ENCODE data around the gene GARS1.

Gene GARS1

DNA sequence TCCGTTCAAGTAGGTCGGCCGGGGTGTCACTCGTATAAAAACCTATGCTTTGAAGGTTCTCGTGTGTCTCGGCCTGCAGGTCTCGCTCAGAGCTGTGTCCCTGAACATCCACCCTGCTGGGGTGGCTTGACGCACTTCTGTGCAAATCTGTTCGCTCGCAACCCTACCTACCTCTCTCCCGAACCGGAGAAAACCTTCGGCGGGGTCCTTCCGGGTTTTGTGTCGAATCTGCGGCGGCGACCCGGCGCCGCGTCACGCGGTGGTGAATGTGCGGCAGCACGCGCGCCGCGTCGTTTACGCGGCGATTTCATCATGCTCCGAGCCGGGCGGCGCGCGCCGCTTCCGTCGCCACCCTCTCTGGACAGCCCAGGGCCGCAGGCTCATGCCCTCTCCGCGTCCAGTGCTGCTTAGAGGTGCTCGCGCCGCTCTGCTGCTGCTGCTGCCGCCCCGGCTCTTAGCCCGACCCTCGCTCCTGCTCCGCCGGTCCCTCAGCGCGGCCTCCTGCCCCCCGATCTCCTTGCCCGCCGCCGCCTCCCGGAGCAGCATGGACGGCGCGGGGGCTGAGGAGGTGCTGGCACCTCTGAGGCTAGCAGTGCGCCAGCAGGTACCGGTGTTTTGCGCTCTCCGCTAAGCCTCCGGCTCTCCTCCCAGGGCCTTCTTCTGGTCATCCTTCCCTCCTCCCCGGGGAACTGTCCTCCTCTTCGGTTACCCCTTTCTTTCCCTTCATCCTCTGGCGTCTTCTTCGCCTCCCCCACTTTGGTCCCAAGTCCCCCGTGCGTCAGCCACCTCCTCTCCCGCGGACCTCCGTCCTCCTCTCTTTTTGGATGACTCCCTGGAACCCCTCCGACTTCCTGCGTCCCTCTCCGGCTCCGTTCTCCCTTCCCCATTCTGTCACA, at the start of gene GARS1 (continued):
- TF ChIP-seq, protein P1, sequence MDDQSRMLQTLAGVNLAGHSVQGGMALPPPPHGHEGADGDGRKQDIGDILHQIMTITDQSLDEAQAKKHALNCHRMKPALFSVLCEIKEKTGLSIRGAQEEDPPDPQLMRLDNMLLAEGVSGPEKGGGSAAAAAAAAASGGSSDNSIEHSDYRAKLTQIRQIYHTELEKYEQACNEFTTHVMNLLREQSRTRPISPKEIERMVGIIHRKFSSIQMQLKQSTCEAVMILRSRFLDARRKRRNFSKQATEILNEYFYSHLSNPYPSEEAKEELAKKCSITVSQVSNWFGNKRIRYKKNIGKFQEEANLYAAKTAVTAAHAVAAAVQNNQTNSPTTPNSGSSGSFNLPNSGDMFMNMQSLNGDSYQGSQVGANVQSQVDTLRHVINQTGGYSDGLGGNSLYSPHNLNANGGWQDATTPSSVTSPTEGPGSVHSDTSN (CRISPR knock-in tag; IDR thresholded peaks at IDR 0.05) = peak; percentile 79
- TF ChIP-seq ZNF701 (tag by site-specific recombination; IDR thresholded peaks at IDR 0.05) (no peak), ZNF354C (tag by site-specific recombination; IDR thresholded peaks at IDR 0.05; ENCODE audit: borderline replicate concordance, low read depth) (no peak), OSR2 (tag by site-specific recombination; IDR thresholded peaks at IDR 0.05) (0 out of 2 replicates have a peak, but pooled peaks have one; percentile 13), ZNF223 (tag by site-specific recombination; IDR thresholded peaks at IDR 0.05) (no peak), ZNF274 (IDR thresholded peaks at IDR 0.05; ENCODE audit: low read length) (no peak), ZNF274 (tag by site-specific recombination; IDR thresholded peaks at IDR 0.05; ENCODE audit: borderline replicate concordance) (no peak), ZNF830 (tag by site-specific recombination; IDR thresholded peaks at IDR 0.05; ENCODE audit: low read depth) (no peak), ZNF777 (tag by site-specific recombination; IDR thresholded peaks at IDR 0.05; ENCODE audit: borderline replicate concordance) (peak; percentile 81; the same call in 1 of the 2 replicates), ZNF610 (tag by site-specific recombination; IDR thresholded peaks at IDR 0.05; ENCODE audit: borderline replicate concordance) (peak; percentile 72; the same call in 1 of the 2 replicates), OVOL3 (tag by site-specific recombination; IDR thresholded peaks at IDR 0.05) (peak; percentile 47; the same call in 1 of the 2 replicates), ZEB2 (tag by site-specific recombination; IDR thresholded peaks at IDR 0.05) (peak; percentile 94), ZNF292 (tag by site-specific recombination; IDR thresholded peaks at IDR 0.05; ENCODE audit: borderline replicate concordance, low read depth) (no peak), ZNF266 (tag by site-specific recombination; IDR thresholded peaks at IDR 0.05; ENCODE audit: low read depth) (no peak), GLI4 (tag by site-specific recombination; IDR thresholded peaks at IDR 0.05) (peak; percentile 81; the same call in 1 of the 2 replicates), ZNF391 (tag by site-specific recombination; IDR thresholded peaks at IDR 0.05; ENCODE audit: borderline replicate concordance, low read depth) (peak; percentile 78; the same call in 1 of the 2 replicates), ZNF560 (tag by site-specific recombination; IDR thresholded peaks at IDR 0.05; ENCODE audit: borderline replicate concordance) (no peak), ZNF202 (tag by site-specific recombination; IDR thresholded peaks at IDR 0.05; ENCODE audit: borderline replicate concordance) (no peak), ZNF324 (tag by site-specific recombination; IDR thresholded peaks at IDR 0.05) (peak; percentile 93), HOXC10 (CRISPR knock-in tag; IDR thresholded peaks at IDR 0.05) (no peak), ZBTB17 (tag by site-specific recombination; IDR thresholded peaks at IDR 0.05) (peak; percentile 87), ZNF2 (tag by site-specific recombination; IDR thresholded peaks at IDR 0.05) (0 out of 2 replicates have a peak, but pooled peaks have one; percentile 56), HOXD13 (CRISPR knock-in tag; IDR thresholded peaks at IDR 0.05; ENCODE audit: borderline replicate concordance) (peak; percentile 89; the same call in 1 of the 2 replicates)
- TF ChIP-seq, protein P2, sequence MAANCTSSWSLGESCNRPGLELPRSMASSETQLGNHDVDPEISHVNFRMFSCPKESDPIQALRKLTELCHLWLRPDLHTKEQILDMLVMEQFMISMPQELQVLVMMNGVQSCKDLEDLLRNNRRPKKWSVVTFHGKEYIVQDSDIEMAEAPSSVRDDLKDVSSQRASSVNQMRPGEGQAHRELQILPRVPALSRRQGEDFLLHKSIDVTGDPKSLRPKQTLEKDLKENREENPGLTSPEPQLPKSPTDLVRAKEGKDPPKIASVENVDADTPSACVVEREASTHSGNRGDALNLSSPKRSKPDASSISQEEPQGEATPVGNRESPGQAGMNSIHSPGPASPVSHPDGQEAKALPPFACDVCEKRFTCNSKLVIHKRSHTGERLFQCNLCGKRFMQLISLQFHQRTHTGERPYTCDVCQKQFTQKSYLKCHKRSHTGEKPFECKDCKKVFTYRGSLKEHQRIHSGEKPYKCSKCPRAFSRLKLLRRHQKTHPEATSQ (tag by site-specific recombination; IDR thresholded peaks at IDR 0.05) = peak; percentile 54; the same call in 1 of the 2 replicates
- TF ChIP-seq, protein P3, sequence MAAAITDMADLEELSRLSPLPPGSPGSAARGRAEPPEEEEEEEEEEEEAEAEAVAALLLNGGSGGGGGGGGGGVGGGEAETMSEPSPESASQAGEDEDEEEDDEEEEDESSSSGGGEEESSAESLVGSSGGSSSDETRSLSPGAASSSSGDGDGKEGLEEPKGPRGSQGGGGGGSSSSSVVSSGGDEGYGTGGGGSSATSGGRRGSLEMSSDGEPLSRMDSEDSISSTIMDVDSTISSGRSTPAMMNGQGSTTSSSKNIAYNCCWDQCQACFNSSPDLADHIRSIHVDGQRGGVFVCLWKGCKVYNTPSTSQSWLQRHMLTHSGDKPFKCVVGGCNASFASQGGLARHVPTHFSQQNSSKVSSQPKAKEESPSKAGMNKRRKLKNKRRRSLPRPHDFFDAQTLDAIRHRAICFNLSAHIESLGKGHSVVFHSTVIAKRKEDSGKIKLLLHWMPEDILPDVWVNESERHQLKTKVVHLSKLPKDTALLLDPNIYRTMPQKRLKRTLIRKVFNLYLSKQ (tag by site-specific recombination; IDR thresholded peaks at IDR 0.05; ENCODE audit: borderline replicate concordance) = no peak
- TF ChIP-seq, protein P4, sequence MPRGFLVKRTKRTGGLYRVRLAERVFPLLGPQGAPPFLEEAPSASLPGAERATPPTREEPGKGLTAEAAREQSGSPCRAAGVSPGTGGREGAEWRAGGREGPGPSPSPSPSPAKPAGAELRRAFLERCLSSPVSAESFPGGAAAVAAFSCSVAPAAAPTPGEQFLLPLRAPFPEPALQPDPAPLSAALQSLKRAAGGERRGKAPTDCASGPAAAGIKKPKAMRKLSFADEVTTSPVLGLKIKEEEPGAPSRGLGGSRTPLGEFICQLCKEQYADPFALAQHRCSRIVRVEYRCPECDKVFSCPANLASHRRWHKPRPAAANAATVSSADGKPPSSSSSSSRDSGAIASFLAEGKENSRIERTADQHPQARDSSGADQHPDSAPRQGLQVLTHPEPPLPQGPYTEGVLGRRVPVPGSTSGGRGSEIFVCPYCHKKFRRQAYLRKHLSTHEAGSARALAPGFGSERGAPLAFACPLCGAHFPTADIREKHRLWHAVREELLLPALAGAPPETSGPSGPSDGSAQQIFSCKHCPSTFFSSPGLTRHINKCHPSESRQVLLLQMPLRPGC (tag by site-specific recombination; IDR thresholded peaks at IDR 0.05) = peak; percentile 90
- TF ChIP-seq, protein P5, sequence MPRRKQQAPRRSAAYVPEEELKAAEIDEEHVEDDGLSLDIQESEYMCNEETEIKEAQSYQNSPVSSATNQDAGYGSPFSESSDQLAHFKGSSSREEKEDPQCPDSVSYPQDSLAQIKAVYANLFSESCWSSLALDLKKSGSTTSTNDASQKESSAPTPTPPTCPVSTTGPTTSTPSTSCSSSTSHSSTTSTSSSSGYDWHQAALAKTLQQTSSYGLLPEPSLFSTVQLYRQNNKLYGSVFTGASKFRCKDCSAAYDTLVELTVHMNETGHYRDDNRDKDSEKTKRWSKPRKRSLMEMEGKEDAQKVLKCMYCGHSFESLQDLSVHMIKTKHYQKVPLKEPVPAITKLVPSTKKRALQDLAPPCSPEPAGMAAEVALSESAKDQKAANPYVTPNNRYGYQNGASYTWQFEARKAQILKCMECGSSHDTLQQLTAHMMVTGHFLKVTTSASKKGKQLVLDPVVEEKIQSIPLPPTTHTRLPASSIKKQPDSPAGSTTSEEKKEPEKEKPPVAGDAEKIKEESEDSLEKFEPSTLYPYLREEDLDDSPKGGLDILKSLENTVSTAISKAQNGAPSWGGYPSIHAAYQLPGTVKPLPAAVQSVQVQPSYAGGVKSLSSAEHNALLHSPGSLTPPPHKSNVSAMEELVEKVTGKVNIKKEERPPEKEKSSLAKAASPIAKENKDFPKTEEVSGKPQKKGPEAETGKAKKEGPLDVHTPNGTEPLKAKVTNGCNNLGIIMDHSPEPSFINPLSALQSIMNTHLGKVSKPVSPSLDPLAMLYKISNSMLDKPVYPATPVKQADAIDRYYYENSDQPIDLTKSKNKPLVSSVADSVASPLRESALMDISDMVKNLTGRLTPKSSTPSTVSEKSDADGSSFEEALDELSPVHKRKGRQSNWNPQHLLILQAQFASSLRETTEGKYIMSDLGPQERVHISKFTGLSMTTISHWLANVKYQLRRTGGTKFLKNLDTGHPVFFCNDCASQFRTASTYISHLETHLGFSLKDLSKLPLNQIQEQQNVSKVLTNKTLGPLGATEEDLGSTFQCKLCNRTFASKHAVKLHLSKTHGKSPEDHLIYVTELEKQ (tag by site-specific recombination; IDR thresholded peaks at IDR 0.05; ENCODE audit: borderline replicate concordance) = no peak; the same call in 1 of the 2 replicates
- TF ChIP-seq, protein P6, sequence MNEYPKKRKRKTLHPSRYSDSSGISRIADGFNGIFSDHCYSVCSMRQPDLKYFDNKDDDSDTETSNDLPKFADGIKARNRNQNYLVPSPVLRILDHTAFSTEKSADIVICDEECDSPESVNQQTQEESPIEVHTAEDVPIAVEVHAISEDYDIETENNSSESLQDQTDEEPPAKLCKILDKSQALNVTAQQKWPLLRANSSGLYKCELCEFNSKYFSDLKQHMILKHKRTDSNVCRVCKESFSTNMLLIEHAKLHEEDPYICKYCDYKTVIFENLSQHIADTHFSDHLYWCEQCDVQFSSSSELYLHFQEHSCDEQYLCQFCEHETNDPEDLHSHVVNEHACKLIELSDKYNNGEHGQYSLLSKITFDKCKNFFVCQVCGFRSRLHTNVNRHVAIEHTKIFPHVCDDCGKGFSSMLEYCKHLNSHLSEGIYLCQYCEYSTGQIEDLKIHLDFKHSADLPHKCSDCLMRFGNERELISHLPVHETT (tag by site-specific recombination; IDR thresholded peaks at IDR 0.05) = peak; percentile 88
